ENCODE results near the gene ZNF423. TPM values are rescaled to one million over a fixed set of nuclear protein-coding genes. Genes with fewer than 3 reads are reported as not detected.

ZNF423 gene
- total RNA-seq, 1 experiment from 2014 or later: not detected

DNA sequence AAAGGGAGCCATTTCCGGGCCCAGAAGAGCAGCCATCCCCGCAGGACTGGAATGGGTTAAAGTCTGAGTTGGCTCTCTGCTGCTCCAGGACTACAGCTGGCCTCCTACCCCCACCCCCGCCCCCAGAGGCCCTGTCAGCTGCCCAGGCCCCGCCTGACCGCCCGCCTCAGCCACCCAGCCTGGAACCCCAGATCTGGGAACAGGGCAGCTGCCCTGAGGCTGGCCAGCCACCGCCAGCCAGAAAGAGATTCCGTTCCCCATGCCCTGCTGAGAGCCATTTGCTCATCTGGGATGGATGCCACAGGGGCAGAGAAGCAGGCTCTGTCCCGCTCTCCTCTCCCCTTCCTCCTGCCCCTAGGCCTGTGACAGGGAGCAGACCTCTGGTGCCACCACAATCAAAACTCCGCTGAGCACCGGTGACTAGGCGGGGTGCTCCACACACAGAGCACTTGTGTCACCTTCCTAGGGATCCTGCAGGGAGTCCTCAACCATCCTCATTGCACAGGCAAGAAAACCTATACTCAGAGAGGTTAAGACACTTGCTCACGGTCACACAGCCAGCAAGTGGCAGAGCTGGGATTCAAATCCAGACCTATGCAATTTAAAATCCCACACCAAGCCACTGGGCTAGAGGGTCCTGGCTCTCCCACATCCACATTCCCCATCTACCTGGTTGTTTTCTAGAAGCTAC lies 44.1 kb downstream of the ZNF423 start:
- no peaks in the 10 kb centered on the region for H3K36me3 Mint-ChIP-seq (ENCODE audit: insufficient read depth, unreplicated experiment)
- intact Hi-C loops (cut with micrococcal nuclease; ENCODE audit: unreplicated experiment): no loop called here
- H3K27me3 Mint-ChIP-seq (ENCODE audit: unreplicated experiment): peaks cover 100% of the 10 kb centered on the region
- BruUV-seq (replicated peaks): no TSS peak
- no peak for DNase-seq
- no peaks in the 10 kb centered on the region for H3K4me1 Mint-ChIP-seq (ENCODE audit: low read depth, unreplicated experiment)
- H3K4me3 Mint-ChIP-seq (ENCODE audit: low read depth, unreplicated experiment): no peak overlapping the region
- H3K9me3 Mint-ChIP-seq (ENCODE audit: low read depth, unreplicated experiment): no peaks in the 10 kb centered on the region
- CTCF ChIA-PET: interaction anchor here (0.6 kb wide), 2 partner anchors 46 to 795 kb away, joined by 3 to 5 read pairs; no protein-coding TSS in a partner anchor
- TF ChIP-seq, protein P1, sequence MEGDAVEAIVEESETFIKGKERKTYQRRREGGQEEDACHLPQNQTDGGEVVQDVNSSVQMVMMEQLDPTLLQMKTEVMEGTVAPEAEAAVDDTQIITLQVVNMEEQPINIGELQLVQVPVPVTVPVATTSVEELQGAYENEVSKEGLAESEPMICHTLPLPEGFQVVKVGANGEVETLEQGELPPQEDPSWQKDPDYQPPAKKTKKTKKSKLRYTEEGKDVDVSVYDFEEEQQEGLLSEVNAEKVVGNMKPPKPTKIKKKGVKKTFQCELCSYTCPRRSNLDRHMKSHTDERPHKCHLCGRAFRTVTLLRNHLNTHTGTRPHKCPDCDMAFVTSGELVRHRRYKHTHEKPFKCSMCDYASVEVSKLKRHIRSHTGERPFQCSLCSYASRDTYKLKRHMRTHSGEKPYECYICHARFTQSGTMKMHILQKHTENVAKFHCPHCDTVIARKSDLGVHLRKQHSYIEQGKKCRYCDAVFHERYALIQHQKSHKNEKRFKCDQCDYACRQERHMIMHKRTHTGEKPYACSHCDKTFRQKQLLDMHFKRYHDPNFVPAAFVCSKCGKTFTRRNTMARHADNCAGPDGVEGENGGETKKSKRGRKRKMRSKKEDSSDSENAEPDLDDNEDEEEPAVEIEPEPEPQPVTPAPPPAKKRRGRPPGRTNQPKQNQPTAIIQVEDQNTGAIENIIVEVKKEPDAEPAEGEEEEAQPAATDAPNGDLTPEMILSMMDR (IDR thresholded peaks at IDR 0.05; ENCODE audit: unreplicated experiment): no peak
- no peak overlapping the region for H3K27ac Mint-ChIP-seq (ENCODE audit: unreplicated experiment)

DNA sequence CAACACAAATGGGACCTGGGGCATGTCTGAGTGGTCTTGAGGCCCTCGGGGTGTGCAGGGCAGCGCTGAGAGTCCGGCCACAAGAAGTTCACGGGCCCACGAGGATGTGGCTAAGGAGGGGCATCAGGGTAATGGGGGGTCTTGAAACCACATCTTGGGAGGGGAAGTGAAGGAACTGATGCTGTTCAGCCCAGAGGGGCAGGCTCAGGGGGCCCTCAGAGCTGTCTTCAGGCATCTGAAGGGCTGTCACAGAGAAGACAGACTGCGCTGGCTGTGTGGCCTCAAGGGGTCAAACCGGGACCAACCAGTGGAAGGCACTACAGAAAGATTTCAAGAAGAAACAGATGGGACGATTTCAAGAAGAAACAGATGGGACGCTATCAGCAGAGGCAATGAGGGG lies 45.1 kb downstream of the ZNF423 start:
- Mint-ChIP-seq H3K9me3 (ENCODE audit: low read depth, unreplicated experiment) (no peaks in the 10 kb centered on the region), H3K36me3 (ENCODE audit: insufficient read depth, unreplicated experiment) (no peaks in the 10 kb centered on the region), H3K4me1 (ENCODE audit: low read depth, unreplicated experiment) (no peaks in the 10 kb centered on the region), H3K27ac (ENCODE audit: unreplicated experiment) (no peak overlapping the region), H3K27me3 (ENCODE audit: unreplicated experiment) (peaks cover 100% of the 10 kb centered on the region), H3K4me3 (ENCODE audit: low read depth, unreplicated experiment) (no peak overlapping the region)
- TF ChIP-seq, protein P1 (IDR thresholded peaks at IDR 0.05; ENCODE audit: unreplicated experiment): no peak
- CTCF ChIA-PET: no interaction called here
- BruUV-seq (replicated peaks): no TSS peak
- intact Hi-C loops (cut with micrococcal nuclease; ENCODE audit: unreplicated experiment): no loop called here
- no peak for DNase-seq

DNA sequence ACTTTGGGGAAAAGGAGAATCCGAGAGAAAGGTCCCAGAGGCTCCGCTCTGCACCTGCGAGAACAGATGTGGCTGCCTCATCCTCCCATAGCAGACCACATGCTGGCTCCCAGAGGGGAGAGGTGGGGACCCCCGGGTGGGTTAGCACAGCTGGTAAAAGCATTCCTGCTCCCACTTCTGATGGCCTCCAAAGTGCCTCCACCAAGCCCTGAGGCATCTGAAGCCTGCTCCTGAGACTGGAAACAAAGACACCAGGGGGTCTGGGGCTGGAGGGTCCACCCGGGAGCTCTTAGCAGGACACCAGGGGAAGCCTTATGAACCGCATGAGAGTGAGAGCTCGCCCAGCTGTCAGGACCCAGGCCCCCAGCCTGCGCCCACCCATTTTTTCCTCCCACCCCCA lies 46.4 kb downstream of the ZNF423 start:
- no peaks in the 10 kb centered on the region for H3K4me1 Mint-ChIP-seq (ENCODE audit: low read depth, unreplicated experiment)
- peaks cover 100% of the 10 kb centered on the region for H3K27me3 Mint-ChIP-seq (ENCODE audit: unreplicated experiment)
- CTCF ChIA-PET: interaction anchor here (0.6 kb wide), 1 partner anchor 9 kb away, joined by 3 read pairs; no protein-coding TSS in a partner anchor
- intact Hi-C loops (cut with micrococcal nuclease; ENCODE audit: unreplicated experiment): no loop called here
- no peak overlapping the region for H3K4me3 Mint-ChIP-seq (ENCODE audit: low read depth, unreplicated experiment)
- no peaks in the 10 kb centered on the region for H3K36me3 Mint-ChIP-seq (ENCODE audit: insufficient read depth, unreplicated experiment)
- DNase-seq: no peak
- no TSS peak for BruUV-seq (replicated peaks)
- no peaks in the 10 kb centered on the region for H3K9me3 Mint-ChIP-seq (ENCODE audit: low read depth, unreplicated experiment)
- no peak overlapping the region for H3K27ac Mint-ChIP-seq (ENCODE audit: unreplicated experiment)
- TF ChIP-seq, protein P1 (IDR thresholded peaks at IDR 0.05; ENCODE audit: unreplicated experiment): no peak

DNA sequence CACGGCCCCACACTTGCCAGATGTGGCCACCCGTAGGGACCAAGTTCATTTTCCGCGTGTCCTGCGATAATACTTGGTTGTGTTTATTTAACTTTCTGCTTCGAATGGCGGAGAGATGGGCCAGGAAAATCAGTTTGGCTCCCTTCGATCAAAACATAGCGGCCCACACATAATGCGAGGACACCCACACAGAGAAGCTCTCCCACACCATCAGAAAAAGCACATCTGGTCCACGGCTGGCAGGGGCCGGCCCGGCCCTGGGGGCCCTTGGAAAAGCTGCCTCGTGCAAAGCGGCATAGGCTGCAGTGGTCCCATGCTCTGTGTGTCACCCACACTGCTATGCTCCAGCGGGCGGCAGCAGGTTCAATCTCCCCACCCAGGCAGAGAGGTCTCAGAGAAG lies 46.9 kb downstream of the ZNF423 start:
- Mint-ChIP-seq H3K4me3 (ENCODE audit: low read depth, unreplicated experiment) (no peak overlapping the region), H3K27ac (ENCODE audit: unreplicated experiment) (no peak overlapping the region), H3K27me3 (ENCODE audit: unreplicated experiment) (peaks cover 98% of the 10 kb centered on the region), H3K4me1 (ENCODE audit: low read depth, unreplicated experiment) (no peaks in the 10 kb centered on the region), H3K9me3 (ENCODE audit: low read depth, unreplicated experiment) (no peaks in the 10 kb centered on the region), H3K36me3 (ENCODE audit: insufficient read depth, unreplicated experiment) (no peaks in the 10 kb centered on the region)
- BruUV-seq (replicated peaks): no TSS peak
- TF ChIP-seq, protein P1 (IDR thresholded peaks at IDR 0.05; ENCODE audit: unreplicated experiment): no peak
- intact Hi-C loops (cut with micrococcal nuclease; ENCODE audit: unreplicated experiment): no loop called here
- no peak for DNase-seq
- CTCF ChIA-PET: interaction anchor here (0.6 kb wide), 1 partner anchor 10 kb away, joined by 3 read pairs; no protein-coding TSS in a partner anchor

Data from Calu3 (cell line).